Fibroblast of villous mesenchyme (primary cell): Measurements from ENCODE around the gene PTDSS2. TPM values are rescaled to one million over a fixed set of nuclear protein-coding genes. Genes with fewer than 3 reads are reported as not detected.

Source experiments
- DNase-seq: peaks from one replicate; pipeline ENCODE4 v3.0.0-alpha.2; 2010; ENCODE audit warnings: low read depth
- H3K4me3 ChIP-seq: 2 replicates; pipeline ENCODE4 v1.5.1; 2011; ENCODE audit warnings: low read depth, mild to moderate bottlenecking, low read length
- total RNA-seq: library from RNA; depleted of rRNA; stranded (reverse); fragments of >200 nt; gene quantifications from 2 replicates; pipeline ENCODE4 v1.2.3, GENCODE V29; 2012
- TF ChIP-seq, protein P1 (sequence below): IDR thresholded peaks from 2 replicates; pipeline ENCODE4 v1.5.1; 2012; ENCODE audit warnings: low read depth, mild to moderate bottlenecking, low read length; ENCODE audit not compliant: insufficient read depth

PTDSS2 gene
- total RNA-seq, 1 donor, result 31.5 TPM

DNA sequence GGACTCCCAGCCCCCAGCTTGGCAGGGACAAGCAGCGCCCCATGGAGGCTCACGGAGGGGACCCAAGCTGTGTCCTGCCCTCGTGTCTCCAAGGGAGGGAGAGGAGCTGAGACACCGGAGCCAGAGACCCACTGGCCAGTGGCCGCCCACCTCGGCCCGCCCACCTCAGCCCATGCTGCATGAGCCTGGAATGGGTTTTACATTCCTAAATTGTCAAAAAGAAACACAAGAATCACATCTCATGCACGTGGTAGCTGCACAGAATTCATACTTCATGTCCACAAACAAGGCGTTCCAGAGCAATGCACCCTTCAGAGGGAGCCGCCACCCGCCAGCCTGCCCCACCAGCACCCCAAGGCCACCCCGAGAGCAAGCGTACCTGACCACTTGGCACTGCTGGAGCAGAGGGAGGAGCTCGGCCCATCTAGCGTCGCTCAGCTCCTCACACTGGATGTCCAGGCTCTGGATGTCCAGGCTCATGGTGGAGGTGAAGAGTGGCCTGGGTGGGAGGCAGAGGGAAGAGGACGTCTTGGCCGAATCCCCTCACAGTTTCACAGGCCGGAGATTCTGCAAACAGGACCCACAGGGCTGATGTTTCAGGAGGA, 51.7 kb downstream of the PTDSS2 start:
- no peak overlapping the region for H3K4me3 ChIP-seq
- TF ChIP-seq, protein P1, sequence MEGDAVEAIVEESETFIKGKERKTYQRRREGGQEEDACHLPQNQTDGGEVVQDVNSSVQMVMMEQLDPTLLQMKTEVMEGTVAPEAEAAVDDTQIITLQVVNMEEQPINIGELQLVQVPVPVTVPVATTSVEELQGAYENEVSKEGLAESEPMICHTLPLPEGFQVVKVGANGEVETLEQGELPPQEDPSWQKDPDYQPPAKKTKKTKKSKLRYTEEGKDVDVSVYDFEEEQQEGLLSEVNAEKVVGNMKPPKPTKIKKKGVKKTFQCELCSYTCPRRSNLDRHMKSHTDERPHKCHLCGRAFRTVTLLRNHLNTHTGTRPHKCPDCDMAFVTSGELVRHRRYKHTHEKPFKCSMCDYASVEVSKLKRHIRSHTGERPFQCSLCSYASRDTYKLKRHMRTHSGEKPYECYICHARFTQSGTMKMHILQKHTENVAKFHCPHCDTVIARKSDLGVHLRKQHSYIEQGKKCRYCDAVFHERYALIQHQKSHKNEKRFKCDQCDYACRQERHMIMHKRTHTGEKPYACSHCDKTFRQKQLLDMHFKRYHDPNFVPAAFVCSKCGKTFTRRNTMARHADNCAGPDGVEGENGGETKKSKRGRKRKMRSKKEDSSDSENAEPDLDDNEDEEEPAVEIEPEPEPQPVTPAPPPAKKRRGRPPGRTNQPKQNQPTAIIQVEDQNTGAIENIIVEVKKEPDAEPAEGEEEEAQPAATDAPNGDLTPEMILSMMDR, result no peak
- DNase-seq, result no peak

DNA sequence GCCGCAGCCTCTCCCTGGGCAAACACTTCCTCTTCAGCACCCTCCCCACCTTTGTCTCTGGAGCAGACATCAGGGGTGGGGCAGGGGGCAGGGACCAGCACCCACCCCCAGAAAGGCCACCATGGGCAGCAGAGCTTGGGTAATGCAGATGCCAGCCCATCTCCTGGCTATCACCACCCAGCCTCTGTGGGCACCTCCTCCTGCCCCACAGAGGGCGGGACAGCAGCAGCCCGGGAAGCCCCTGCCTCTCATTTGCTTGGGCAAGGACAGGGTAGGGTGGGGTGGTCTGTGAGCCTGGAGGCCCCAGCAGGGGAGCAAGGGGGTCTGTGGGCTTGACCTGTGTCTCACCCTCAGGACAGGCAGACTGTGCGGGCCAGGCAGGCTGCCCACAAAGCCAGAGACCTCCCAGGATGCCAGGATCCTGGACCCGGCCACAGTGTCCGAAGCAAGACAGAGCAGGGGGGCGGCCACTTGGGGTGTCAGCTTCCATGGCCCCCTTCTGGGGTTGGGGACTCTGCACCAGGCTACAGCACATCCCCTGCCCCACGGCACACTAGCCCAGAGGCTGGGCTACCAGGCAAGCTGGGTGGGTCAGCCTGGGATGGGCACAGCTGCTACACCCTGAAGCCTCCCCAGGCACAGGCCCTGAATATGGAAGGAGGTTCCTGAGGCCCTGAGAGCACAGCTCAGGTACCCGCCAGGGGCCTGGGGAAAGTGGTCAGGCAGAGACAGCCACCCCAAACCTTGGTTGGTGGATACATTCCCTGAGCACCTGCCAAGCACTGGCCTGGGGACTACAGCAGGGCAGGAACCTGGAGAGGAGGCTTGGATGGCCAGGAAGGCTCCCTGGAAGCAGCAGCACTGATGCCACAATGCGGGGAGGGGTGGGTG, 52.5 kb downstream of the PTDSS2 start:
- DNase-seq, result no peak
- TF ChIP-seq, protein P1, result no peak
- H3K4me3 ChIP-seq, result no peak overlapping the region

DNA sequence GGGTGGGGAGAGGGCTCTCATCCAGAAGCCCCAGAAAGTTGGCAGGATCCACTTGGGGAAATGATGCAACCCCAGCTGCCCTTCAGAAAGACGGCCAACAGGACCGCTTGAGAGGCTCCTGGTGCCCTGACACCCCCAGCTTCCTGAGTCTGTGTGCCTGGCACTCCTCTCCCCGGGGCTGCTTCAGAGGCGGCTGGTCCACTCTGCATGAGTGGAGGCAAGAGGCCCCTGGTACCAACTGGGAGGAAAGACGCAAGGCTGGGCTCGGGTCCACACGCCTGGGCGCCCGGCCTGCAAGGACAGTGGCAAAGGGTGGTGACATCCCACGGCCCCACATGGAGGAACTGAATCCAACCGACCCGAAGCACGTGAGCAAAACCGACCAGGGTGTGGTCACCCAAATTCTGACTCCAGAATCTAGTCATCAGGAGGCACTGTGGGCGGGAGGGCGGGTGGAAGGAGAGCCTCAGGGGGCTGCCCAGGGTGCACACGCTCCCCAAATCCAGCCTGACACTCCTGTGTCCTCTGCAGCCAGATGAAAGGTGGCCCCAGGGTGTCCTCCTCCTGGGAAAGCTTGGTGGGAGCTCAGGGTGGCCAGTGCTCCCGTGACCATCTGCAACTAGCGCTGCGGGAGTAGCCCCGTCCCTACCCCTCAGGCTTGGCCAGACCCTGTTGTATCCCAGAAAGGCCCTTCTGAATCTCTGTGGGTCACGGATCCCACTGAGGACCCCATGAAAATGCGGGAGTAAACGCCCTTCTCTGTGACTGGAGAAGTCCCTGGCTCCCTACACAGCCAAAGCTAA, 53.3 kb downstream of the PTDSS2 start:
- DNase-seq, result peak; percentile 60
- TF ChIP-seq, protein P1, result no peak
- peak overlapping the region; percentile 83 for H3K4me3 ChIP-seq

DNA sequence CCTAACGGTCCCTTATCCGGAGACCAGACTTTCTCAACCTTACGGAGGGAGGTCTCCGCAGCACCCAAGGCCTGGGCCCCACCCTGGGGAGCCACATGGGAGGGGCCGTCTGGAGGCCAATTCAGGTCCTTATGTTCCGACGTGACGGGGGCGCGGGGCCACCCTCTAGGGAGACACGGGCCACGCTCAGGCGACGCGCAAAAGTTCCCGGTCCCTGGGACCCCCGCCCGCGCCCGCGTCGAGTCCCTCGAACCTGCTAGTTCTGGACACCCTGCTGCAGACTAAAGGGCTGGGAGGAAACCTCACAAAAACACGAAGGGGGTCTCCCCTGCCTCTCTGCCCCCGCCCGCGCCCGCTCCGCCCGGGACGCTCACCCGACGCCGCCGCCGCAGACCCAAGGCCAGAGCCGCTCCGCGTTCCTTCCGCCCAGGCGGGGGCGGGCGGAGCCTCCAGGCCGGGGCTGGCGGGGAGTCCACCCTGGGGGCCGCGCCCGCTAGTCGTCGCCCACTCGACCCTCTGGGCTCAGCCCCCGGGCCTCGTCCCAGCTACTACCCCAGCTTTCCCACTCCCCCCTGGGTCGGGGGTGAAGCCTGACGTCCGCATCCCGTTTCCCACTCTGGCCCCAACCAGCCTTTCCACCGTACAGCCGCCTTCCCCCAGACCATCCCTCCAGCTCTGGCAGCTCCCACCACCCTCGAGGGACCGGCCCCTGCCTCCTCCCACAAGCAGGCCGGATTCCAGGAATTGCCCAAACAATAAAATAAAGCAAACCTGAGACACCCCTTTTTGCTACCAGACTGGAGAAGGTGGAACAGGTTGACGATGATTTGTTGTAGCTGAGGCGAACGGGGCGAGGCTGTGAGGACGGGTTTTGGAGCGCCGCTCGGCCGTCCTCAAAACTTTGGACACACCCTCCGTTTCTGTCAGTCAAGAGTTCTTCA, 54.2 kb downstream of the PTDSS2 start:
- peak; percentile 50 for DNase-seq
- peak overlapping the region; percentile 83 for H3K4me3 ChIP-seq
- TF ChIP-seq, protein P1, result no peak

DNA sequence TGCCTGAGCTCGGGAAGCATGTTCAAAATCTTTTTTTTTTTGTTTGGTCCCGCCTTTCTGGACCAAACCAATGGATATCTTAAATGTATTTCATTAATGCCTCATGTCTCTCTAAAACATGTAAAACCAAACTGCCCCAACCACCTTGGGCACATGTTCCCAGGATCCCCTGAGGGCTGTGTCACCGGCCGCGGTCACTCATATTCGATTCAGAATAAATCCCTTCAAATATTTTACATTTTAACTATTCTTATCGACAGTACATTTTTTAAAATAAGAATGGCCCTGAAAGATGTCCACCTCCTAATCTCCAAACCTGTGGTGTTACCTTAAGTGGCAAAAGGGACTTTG, 54.9 kb downstream of the PTDSS2 start:
- no peak for DNase-seq
- peak overlapping the region; percentile 83 for H3K4me3 ChIP-seq
- TF ChIP-seq, protein P1, result no peak

DNA sequence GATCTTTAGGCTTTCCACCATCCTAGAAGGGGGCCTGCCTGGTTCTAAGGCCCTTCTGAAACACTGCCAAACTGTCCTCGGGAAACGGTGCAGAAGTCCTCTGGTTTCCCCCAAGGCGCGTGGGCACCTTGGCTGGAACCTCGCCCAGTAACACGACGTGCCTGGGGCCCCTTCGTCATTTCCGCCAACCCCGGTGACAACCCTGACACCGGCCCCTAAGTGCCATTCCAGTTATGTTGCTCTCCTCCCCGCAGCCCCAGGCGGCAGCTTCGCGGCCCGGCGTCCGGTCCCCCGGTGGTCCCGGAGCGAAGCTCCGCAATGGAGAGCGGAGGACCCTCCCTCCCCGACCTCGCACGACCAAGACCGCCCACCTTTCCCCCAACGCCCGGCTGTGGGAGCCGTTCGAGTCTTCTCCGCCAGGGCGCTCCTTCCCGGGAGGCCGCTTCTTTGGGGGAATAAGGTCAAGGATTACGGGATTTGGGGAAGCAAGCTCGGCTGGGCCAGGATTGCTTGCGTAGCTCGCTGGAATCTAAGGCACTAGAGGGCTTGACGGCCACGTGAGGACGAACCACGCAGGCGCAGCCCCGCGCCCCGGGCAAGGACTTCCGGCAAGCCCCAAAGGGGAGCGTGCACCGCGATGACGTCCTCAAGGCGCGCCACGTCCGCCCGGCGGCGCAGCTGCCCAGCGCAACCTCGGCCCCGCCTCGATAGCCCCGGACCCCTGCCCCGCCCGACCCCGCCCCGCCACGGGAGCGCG, 56.3 kb downstream of the PTDSS2 start:
- peak overlapping the region; percentile 83 for H3K4me3 ChIP-seq
- DNase-seq, result peak; percentile 99
- TF ChIP-seq, protein P1, result no peak
